CD4-positive, alpha-beta T cell treated with Interleukin-2 at 100 ng/mL for 4 hours (primary cell): Measurements from ENCODE around the gene USHBP1.

ENCODE experiments used
- DNase-seq: peaks from one replicate; pipeline ENCODE4 v3.0.0-alpha.2; 2020; ENCODE audit warnings: low spot score

Gene USHBP1

DNA sequence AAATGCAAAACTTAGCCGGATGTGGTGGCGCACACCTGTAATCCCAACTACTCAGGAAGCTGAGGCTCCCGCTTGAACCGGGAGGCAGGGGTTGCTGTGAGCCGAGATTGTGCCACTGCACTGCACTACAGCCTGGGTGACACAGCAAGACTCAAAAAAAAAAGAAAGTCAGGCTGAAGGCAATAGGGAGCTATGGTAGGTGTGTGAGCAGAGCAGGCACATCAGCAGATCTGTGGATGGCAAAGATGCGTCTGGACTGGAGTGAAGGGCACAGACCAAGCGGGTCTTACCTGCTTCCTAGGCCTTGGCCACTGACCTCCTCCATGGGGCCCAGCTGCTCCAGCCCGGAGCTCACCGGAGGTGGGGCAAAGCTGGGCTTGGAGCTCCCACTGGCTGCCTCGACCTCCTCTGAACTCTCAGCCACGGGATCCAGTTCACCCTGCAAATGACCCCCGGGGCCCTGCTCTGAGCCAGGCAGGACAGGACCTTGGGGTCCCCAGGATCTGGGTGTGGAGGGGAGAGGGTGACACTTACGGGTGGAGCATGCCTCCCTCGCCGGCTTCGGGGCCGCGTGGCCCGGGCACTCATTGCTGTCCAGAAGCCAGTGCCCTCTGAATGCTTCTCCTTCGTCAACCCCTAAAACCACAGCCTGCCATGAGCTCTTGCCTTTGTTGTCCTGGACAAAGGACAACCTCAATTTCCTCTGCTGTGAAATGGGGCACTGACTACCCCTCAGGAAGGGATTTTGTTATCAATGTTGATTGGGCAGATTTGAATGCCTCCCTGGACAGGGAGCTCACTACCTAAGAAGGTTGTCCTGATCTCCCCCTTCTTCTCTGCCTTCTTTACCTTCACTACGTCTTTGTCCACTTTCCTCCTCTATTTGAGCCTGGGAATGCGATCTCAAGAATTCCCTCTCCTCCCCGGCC is 569 bp downstream of the USHBP1 start:
- no peak for DNase-seq

DNA sequence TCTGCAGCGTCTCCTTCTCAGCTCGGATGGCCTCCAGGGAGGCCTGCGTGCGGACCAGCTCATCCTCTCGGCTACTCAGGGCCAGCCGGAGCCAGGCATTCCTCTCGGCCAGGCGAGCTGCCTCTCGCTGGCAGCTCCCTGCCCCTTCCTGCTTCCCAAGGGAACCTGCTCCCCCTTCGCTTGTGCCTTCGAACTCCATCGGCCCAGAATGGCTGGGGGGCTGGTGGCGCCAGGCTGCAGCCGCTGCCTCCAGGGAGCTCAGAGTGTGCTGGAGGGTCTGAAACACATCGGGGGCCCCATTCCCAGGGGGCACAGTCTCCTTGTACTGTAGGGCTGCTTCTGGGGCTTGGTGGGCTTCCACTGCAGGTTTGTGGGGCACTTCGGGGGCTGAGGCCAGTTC is 2.0 kb downstream of the USHBP1 start:
- no peak for DNase-seq

DNA sequence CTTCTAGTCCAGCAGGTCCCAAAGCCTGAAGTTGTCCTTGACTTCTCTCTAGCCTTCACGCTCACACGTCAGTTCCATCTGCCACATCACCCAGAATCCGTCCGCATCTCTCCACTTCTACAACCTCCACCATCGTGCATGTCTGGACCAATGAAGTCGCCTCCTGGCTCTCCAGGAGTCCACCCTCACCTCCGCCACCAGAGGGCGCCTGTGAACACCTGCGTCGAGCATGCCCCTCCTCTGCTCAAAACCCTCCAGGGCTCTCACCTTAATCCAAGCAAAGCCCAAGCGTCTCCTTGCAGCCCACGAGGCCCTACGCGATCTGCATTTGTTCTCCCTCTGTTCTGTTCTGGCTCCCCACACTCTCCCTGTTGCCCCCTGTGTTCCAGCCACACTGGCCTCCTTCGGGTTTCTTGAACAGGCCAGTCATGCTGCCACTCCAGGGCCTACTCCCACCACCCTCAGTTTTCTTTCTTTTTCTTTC is 3.7 kb downstream of the USHBP1 start:
- peak; percentile 92 for DNase-seq

DNA sequence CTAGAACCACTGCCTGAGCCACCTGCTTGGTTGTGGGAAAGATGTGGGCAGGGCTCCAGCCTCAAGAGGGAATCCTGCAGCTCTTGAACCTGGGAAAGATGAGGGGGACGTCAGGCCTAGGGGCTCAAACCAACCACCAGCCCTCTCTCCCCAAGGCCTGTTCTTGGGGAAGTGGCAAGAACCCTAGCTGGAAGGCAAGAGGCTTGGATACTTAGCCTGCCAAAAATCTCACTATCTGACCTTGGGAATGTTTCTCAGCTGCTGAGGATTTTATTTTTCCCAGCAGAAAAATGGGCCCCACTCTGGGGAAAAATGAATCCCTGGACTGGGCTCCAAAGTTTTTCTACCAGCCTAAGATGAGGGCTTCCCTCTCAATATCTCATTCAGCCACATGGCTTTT is 4.6 kb downstream of the USHBP1 start:
- DNase-seq = no peak

DNA sequence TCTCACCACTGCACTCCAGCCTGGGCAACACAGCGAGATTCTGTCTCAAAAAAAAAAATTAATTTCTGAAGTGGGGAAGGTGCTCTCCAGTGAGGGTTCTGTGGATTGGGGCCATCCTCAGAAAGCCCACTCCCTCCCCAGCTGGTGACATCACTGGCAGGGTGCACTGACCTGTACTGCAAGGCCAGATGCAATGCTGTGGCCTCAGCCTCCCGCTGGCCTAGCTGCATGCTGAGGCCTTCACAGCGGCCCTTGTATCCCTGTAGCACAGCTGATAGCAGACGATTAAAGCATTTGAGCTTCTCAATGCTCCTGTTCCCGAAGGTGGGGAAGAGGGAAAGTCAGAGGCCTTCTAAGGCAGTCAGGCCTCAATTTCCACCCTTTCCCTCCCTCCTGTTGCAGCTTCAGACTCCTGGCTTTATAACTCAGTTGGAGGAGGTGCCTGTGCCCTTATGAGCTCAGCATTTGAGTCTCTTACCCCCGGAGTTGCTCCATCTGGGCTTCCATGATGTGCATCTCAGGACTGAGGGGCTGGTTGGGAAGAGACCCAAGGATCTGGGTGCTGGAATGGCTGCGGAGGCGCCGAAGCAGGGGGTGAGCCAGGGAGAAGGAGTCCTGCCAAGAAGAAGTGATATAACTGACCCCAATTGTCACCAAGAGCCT is 5.3 kb downstream of the USHBP1 start:
- DNase-seq = no peak

DNA sequence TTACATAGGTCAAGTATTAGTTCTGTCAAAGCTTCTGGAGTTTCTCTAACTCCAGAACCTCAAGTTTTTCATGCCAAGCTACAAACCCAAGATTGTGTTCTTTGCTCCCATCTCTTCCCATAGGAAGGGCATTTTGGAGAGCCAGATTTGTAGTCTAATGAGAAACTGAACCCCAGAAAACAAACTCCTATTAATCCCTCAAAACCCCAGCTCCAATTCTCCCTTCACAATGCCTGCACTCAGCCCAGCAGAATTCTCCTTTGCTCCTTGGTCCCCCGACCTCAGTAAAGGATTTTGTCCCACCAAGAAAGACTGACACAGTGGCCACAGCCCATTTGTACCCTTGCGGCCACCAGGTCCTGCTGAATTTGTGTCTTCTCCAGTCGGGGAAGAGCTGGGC is 8.4 kb downstream of the USHBP1 start:
- no peak for DNase-seq

DNA sequence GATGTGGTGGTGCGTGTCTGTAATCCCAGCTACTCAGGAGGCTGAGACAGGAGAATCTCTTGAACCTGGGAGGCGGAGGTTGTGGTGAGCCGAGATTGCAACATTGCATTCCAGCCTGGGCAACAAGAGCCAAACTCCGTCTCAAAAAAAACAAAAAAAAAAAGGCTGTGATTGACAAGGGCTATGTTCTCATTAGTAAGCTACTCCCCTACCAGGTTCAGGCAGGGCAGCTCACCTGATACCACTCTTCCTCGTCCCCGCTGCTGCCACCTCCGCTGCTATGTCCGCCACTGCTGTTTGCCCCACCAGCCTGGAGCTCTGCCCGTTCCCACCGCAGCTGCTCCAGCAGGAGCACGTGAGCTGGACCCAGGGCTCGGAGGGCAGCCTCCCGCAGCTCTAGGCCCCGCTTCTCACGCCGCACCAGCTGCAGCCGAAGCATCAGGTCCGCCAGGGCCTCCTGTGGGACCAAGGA is 9.4 kb downstream of the USHBP1 start:
- no peak for DNase-seq

DNA sequence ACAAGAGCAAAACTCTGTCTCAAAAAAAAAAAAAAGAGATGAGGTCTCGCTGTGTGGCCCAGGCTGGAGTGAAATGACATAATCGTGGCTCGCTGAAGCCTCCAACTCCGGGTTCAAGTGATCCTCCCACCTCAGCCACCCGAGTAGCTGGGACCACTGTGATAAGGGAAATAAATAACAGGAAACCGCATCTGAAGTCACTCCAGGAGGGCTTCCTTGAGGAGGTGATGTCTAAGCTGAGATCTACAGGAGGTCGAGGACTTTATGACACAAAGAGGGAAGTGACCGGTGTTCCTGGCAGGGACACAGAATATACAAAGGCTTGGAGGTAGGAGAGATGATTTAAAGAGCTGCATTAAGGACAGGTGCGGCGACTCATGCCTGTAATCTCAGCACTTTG is 9.9 kb downstream of the USHBP1 start:
- no peak for DNase-seq

DNA sequence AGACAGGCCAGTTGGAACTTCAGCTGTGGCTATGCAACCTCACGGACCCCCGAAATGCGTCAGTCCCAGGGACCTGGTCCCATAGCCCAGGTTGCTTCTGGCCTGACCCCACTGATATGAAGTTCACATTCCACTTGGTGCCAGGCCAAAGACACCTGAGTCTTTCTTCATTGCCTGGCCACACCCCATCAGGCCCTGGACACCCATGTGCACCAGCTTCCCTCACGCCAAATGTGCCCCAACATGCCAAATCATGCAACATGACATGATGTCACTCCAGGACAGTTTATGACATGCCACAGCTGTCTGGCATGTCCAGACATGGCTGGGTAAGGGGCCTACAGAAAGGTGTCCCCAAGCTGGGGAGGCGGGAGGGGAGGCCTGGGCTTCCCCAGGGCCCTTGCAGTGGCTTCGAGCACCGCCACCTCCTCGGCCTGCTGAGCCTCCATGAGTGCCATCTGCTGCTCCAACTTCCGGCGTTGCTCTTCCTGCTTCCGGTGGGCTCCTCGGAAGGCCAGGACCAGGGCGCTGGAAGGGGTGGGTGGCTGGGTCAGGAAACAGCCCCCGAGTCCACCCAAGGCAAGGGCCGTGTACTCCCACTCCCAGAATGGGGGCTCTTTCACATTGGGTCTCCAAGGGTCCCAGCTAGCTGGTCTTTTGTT is 14.5 kb downstream of the USHBP1 start:
- no peak for DNase-seq

DNA sequence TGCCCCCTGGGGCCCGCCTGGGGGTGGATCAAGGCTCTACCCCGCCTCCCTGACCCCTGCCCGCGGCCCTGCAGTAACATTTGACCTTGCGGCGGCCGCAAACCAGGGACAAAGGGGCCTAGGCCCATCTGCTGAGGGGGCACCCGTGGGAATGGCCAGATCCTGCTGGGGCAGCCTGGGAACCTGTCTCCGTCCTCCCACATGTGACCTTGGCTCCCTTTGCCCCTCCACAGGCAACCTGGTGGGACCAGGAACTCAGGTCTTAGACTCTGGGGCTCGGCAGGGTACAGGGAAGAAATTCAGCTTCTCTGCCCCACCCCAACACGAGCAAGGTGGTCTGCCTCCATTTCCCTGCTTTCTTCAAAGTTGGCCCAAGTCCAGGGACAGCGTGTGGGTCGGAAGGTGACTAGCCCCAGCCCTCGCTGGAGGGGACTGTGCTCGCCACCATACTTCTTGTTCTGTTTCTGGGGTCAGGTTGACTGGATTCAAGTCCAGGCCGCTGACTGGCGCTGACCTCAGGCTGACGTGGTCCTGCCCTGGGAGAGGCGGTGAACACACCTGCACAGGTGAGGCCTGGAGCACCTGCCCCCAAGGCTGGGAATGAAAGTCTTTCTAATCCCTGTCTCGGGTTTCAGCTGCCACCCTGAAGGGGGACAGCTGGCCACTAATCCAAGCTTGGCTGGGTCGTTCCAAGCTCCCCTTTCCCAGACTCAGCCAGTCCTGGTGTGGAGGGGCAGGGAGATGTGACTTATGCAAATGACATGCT is 16.4 kb downstream of the USHBP1 start:
- no peak for DNase-seq

DNA sequence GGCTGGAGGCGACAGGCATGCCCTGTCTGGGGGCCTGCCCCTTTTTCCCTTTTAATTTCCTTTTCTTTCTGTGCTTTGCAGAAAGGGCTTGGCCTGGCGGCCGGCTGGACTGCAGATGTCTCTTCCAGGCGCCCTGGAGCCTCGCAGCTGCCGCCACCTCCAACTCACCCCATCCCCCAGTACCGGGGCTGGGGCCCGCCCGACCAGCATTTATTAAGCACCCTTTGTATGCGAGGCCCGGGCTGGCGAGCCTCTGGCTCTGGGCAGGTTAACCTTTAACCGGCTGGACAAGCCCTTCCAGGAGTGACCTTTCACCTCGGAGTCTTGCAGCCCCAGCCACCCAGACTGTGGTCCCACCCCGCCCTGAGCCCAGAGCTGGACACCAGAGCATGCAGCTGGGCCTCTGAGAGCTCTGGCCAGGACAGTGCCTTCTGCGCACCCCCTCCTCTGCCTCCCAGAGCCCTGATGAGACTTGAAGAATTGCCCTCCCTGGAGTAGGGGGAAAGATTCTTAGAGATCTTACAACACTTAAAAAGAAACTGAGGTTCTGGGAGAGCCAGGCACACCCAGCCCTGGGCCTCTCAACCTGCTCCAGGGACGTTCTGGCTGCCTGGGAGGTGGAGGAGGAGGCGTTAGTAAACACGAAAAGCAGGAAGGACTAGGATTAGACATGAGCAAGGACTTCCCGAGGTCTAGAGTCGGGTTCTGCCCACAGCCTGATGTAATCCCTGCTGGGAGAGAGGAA is 17.7 kb downstream of the USHBP1 start:
- no peak for DNase-seq

DNA sequence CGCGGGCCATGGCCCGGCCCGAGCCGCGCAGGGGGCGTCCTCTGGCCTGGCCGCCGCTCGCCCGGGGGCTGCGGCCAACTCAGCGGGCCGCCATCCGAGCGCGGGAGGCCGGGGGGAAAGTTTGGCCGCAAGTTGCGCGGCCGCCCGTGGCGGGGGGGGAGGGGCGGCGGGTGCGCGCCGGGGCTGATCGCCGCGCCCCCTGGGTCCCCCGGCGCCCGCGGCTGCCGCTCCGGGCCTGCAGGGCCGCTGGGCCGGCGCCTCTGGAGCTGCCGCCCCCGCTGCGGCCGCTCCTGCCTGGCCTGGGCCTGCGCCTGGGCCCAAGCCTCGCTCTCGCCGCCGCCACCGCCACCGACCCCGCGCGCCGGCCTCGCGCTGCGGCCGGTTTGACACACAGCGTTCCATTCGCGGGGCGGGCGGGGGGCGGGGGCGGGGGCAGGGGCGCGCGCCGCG is 19.0 kb downstream of the USHBP1 start, which contains the start of gene NR2F6:
TSS of gene NR2F6 (minus strand) at position 385 of the 450 bp plus-strand sequence. CDS start 699 bp downstream, outside the sequence.
- no peak for DNase-seq

DNA sequence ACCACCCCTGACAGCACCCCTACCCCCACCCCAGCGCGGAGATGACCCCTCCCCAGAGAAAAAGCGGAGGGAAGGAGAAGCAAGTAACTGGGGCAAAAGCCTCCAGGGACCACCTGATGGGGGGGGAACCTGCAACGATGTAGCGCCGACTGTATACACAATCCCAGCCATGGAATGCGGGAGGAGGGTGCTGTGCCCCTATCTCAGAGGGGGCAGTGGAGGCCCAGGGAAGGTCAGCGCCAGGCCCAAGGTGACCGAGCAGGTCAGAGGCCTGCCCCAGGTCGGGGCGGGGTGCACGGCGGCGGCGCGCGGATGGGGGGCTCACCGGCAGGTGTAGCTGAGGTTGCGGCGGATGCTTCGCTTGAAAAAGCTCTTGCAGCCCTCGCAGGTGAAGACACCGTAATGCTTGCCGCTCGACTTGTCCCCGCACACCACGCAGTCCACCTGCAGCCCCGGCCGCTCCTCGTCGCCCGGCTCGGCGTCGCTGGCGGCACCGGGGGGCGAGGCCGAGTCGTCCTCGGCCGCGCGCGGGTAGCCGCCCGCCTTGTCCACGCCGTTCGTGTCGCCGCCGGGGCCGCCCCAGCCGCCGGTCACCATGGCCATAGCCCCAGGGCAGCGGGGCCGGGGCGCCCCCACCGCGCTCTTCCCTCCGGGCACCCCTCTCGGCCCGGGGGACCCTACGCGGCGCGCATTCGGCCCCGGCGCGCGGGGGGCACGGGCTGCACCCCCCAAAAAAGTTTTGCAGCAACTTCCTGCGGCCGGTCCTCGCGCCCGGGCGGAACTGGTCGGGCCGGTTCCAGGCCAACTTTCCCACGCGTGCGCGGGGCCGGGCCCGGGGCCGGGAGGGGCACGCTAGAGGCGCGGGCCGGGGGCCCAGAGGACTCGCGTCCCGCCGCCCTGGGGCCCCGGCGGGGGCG is 19.7 kb downstream of the USHBP1 start:
- DNase-seq = no peak

DNA sequence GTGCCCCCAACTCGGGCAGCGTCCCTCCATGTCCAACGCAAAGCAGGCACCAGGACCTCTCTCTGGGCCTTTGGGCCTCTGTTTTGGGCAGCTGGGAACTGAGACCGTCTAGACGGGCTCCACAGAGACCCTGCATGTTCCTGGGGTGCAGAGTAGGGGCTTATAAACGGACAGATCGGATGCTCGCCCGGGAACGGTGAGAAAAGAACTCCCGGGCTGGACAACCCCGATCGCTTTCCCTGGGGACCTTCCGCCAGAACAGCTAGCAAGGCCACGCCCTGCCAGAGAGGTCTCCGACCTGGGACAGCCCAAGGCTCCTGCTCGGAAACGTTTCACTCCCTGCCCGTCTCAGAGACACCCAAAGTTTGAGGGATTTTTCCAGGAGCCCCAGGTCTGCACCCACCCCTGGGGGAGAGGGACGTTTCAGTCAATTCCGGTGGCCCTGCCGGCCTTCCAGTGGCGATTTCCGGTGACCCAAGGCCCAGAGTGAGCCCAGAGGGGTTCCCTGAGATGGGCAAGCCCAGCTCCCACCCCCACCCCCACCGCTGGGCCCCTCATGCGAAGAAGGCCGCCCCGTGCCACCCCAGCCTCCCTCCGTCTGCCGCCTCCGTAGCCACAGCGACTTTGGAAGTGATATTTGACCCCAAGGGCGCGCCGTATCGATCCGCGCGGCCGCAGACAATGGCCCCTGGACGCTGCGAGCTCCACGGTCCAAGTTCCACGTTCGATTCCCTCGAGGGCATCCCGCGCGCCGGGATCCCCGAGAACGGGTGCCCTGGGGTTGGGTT is 20.5 kb downstream of the USHBP1 start:
- no peak for DNase-seq

DNA sequence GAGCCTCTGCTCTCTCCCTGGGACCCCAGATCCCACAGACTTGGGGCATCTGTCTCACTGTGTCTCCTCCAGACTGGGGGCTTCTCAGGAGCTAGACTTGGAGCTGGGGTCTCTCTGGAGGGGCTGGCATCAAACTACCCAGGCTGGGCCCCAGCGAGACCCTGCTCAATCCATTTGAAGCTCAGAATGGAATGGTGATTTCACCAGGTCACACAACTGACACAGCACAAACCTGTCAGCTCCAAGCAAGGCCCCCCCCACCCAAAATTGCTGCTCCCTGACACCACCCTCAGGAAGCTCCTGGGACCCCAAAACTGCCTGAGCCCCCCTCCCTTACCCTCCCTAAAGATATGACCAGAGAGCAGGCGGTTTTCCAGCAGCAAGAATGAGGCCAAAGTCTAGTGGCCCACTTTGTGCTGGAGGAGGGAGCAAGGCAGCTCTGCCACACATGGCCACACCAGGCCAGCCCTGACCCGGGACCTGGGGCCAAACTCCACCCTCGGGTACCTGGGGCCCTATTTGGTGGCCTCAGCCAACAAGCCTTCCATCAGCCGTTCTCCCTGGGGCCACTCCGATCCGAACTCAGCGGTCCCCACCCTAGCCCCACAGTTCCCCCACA is 21.2 kb downstream of the USHBP1 start:
- DNase-seq = no peak

DNA sequence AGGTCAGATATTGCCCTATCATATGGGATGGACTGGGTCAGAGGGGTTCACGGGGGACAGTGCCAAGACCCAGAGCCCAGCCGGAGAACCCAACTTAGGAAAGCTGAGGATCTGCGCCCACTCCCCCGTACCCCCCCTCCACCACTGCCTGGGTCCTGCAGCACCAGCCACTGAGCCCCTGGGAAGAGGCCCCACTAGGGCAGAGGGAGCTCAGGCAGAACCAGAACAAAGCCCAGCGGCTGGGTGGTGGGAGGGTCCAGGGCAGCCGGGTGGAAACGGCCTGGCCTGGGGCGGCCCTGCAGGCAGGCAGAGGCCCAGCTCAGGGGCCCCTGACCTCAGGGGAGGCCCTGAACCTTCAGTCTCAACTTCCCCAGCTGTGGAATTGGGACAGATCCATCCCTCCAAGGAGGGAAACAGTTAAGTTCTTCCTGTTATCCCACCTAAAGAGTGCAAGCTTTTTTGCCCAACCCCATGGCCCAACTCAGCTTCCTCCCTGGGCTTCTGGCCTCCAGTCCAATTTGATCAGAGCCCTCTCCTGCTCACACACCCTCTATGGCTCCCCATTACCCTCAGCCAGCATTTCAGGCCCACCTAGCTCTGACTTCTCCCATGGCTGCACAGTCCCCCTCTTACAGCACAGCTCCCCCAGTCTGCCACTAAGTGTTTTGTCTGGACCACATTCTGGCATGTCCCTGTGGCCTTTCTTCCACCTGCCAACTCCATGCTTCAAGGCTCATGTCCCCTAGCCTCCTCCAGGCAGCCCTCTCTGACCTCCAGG is 21.9 kb downstream of the USHBP1 start:
- no peak for DNase-seq

DNA sequence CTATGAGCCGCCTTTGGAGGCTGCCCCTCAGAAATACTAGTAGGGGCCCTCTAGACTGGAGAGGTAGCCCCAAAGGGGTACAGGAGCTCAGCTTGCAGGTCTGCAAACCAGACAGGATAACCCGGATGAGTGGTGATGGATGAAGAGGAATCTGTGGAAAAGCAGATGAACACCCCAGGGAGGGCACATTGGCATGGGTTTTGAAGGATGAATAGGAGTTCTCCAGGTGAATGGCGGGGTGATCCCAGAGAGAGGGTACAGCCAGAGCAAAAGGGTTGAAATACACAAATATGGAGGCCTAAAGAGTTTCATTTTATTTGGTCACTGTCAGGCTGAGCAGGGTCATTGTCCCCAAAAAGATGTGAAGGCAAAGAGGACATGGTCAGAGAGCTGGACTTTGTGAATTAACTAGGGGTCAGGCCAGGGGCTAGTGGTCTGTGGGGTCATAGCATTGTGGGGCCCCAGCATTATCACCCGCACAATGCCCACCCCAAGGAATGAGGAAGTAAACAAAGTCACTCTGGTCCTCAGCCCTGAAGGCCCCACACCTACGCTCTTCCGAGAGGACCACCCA is 23.6 kb downstream of the USHBP1 start:
- no peak for DNase-seq
